Type B pancreatic cell (in vitro differentiated cells): ENCODE results near the gene AGPAT3. TPM values are rescaled to one million over a fixed set of nuclear protein-coding genes. Genes with fewer than 3 reads are reported as not detected.

Experiments
- DNase-seq: peaks from one replicate; pipeline ENCODE4 v3.0.0; 2021; ENCODE audit warnings: mixed read lengths; ENCODE audit not compliant: unreplicated experiment; ENCODE audit errors: extremely low spot score
- H3K27ac Mint-ChIP-seq: 2 replicates; pipeline ENCODE4 v1.8.0; 2021; ENCODE audit warnings: mild to moderate bottlenecking, mixed read lengths
- H3K27me3 Mint-ChIP-seq: 2 replicates; pipeline ENCODE4 v1.8.0; 2021; ENCODE audit warnings: mixed read lengths
- H3K36me3 Mint-ChIP-seq: 2 replicates; pipeline ENCODE4 v1.8.0; 2021; ENCODE audit warnings: mixed read lengths
- H3K4me1 Mint-ChIP-seq: one replicate; pipeline ENCODE4 v1.8.0; 2021; ENCODE audit warnings: mixed read lengths; ENCODE audit not compliant: unreplicated experiment
- H3K4me3 Mint-ChIP-seq: 2 replicates; pipeline ENCODE4 v1.8.0; 2021; ENCODE audit warnings: mild to moderate bottlenecking, mixed read lengths
- H3K9me3 Mint-ChIP-seq: 2 replicates; pipeline ENCODE4 v1.8.0; 2021; ENCODE audit warnings: mixed read lengths
- CTCF ChIP-seq: fragments of 200-600 bp; sonication (generic); conservative IDR thresholded peaks from 2 replicates; pipeline ENCODE4 v1.5.0; 2021; ENCODE audit warnings: antibody characterized with exemption, mild to moderate bottlenecking
- total RNA-seq: library from RNA; stranded (reverse); gene quantifications from 2 replicates; pipeline ENCODE4 v1.2.1, GENCODE V29; 2021; ENCODE audit warnings: low replicate concordance

AGPAT3 gene
- total RNA-seq, 1 donor from 2014 or later: 59.2 TPM

GRCh38 chr21:43884012-43884860 lies 19.2 kb downstream of the AGPAT3 start:
- Mint-ChIP-seq H3K4me1 (peaks cover 20% of the 10 kb centered on the region), H3K4me3 (peak overlapping the region; percentile 44), H3K27me3 (no peaks in the 10 kb centered on the region), H3K9me3 (no peaks in the 10 kb centered on the region), H3K36me3 (peaks cover 4% of the 10 kb centered on the region), H3K27ac (peak overlapping the region; percentile 81)
- no peak for DNase-seq
- TF ChIP-seq CTCF: no peak

- Mint-ChIP-seq H3K4me1 (peaks cover 23% of the 10 kb centered on the region), H3K36me3 (peaks cover 8% of the 10 kb centered on the region), H3K27me3 (no peaks in the 10 kb centered on the region), H3K9me3 (no peaks in the 10 kb centered on the region), H3K27ac (peak overlapping the region; percentile 81), H3K4me3 (peak overlapping the region; percentile 44)
- TF ChIP-seq CTCF: no peak
- no peak for DNase-seq
Observed at GRCh38 chr21:43884861-43885417, 19.9 kb downstream of the AGPAT3 start.

GRCh38 chr21:43885721-43886120 lies 20.7 kb downstream of the AGPAT3 start:
- TF ChIP-seq CTCF: no peak
- no peak for DNase-seq
- no peak overlapping the region for H3K4me3 Mint-ChIP-seq
- no peaks in the 10 kb centered on the region for H3K27me3 Mint-ChIP-seq
- H3K36me3 Mint-ChIP-seq: peaks cover 9% of the 10 kb centered on the region
- no peaks in the 10 kb centered on the region for H3K9me3 Mint-ChIP-seq
- H3K4me1 Mint-ChIP-seq: peaks cover 21% of the 10 kb centered on the region
- no peak overlapping the region for H3K27ac Mint-ChIP-seq

GRCh38 chr21:43886565-43886964 lies 21.5 kb downstream of the AGPAT3 start:
- Mint-ChIP-seq H3K27ac (no peak overlapping the region), H3K4me1 (peaks cover 20% of the 10 kb centered on the region), H3K4me3 (no peak overlapping the region), H3K9me3 (no peaks in the 10 kb centered on the region), H3K27me3 (no peaks in the 10 kb centered on the region), H3K36me3 (peaks cover 11% of the 10 kb centered on the region)
- DNase-seq: no peak
- no peak for TF ChIP-seq CTCF

GRCh38 chr21:43889069-43889468 lies 24.0 kb downstream of the AGPAT3 start:
- DNase-seq: no peak
- Mint-ChIP-seq H3K4me1 (peaks cover 22% of the 10 kb centered on the region), H3K36me3 (peaks cover 23% of the 10 kb centered on the region), H3K4me3 (no peak overlapping the region), H3K27me3 (no peaks in the 10 kb centered on the region), H3K9me3 (no peaks in the 10 kb centered on the region), H3K27ac (no peak overlapping the region)
- no peak for TF ChIP-seq CTCF
